ENCODE results near the gene RCN2.

The RCN2 gene

DNA sequence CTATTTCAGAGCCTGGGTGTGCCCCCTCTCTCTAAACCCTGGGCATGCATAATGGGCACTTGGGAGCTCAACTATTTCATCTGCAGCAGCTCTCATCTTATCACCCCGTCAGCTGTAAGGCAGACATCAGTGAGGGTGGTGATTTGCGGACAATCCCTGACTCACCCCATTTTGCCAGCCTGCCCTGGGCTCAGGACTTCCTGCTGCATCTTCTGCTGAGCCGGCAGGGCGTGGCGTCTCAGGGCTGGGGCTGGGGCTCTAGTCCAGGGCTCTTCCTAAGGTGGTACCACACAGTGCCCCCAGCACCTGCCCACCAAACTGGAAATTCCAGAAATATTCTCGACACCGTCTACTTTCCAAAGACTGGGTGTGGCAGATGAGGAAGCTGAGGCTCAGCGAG lies 62.5 kb downstream of the RCN2 start:
- DNase-seq (ENCODE audit: low read depth in 2 of 3, low spot score in 2 of 3): no peak

DNA sequence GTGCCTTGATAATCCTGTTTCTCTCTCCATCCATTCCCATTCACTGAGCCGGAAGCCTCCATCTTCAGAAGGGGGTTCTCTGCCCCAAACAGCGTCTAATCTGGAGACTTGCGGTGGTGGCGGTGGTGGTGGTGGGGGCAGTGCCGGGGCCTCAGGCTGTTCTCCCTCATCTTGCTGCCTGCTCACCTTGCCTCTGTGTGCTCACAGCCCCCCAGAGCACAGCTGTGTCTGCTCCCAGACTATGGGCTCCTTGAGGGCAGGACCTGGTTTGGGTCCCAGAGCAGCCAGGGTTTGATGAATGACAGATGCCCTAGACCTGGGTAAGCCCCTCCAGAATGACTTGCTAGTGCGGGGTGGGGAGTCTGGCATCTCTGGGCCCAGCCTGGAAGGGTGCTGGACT lies 62.9 kb downstream of the RCN2 start:
- DNase-seq (ENCODE audit: low read depth in 2 of 3, low spot score in 2 of 3): no peak

DNA sequence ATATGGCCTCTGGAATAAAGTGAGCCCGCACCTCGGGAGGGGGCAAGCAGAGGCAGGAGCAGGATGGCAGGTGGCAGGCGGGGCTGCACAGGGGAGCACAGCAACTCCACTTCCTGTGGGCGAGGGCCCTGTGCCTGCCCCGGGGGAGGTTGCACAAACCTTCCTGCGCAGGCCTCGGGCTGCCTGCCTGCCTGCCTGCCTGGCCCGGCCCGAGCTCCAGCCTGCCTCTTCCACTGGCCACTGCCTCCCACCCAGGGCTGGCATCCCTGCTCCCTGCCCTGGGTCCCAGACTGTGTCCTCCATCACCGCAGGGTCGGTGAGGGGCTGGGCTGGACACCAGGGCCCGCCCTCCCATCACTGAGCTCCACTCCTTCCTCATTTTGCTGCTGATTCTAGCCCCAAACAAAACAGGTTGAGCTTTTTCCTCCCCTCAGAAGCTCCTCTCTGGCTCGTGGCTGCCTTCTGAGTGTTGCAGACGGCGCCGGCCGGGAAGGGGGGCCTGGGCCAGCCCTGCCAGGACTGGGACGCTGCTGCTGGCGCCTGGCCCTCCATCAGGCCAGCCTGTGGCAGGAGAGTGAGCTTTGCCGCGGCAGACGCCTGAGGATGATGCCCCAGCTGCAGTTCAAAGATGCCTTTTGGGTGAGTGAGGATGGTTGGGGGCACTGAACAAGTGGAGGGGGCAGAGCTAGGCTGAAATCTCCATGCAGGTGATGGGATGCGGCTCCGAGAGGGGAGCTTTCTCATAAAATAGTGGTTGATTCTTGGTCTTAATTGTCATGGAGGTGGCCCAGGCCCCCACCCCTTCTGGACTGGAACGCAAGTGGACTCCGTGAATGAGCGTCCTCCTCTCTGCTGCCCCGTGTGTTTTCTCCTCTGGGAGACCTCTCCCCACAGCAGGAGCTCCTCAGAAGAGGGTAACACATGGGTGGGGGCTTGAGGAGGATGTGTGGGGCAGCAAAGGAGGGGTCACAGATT lies 63.7 kb downstream of the RCN2 start, which contains the start of gene PSTPIP1:
Gene PSTPIP1 (plus strand): TSS at position 156 of the 975 bp plus-strand sequence. CDS start 448 bp downstream, at position 604.
- no peak for DNase-seq (ENCODE audit: low read depth in 2 of 3, low spot score in 2 of 3)

DNA sequence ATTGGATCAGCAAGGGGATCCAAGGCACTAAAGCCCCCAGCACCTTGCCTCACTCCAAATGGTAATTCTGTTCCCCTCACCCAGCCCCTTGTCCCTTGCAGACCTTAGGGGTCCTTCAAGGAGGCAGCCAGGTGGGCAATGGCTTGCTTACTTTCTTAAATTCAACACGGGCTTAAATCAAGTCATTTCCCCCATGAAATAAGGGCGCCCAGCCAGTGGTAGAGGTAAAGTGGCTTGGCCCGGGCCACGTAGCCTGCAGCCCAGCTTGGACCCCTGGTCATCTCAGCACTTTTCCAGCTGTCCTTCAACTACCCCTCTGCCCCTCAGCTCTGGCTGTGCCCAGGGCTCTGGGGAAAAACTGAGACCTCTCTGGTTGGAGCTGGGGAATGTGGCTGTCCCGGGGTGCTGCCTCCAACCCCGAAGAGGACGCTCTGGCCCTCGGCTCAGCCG lies 64.6 kb downstream of the RCN2 start:
- no peak for DNase-seq (ENCODE audit: low read depth in 2 of 3, low spot score in 2 of 3)

DNA sequence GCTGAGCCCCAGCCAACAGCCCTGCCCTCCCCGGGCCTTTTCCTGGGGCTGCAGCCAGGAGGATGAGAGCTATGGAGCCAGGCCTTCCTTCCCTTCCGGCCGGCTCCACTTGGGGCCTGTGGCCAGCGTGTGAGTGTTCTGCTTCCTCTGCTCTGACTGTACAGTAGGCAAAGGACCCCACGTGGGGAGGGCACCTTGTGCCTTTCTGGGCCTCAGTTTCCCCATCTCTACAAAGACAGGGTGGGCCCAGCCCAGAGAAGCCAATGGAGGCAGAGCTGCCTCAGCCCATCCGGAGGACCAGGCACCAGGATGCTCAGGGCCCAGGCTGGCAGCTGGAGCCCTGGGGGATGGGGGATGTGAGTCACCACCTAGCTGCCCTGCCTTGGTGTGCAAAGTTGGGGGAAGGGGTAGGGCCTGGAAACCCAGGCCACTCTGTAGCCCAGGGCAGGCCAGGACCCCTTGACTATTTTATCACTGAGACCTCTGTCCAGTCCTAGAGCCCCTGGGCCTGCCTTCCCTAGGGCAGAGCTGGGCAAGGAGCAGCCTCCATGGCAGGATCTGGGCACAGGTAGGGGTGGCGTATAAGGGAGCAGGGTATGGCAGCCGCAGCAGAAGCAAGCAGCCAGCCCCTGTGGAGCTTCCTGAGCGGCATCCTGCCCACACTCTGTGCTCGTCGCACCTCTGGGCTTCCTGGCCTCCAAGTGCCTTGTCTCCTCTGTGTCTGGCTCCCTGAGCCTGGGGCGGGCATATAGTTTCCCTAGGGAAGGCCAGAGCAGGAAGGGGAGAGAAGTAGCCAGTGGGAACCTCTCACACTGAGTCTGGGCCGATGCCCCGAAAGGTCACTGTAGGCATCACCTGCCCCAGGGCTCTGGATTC lies 65.2 kb downstream of the RCN2 start:
- DNase-seq (ENCODE audit: low read depth in 2 of 3, low spot score in 2 of 3): no peak

DNA sequence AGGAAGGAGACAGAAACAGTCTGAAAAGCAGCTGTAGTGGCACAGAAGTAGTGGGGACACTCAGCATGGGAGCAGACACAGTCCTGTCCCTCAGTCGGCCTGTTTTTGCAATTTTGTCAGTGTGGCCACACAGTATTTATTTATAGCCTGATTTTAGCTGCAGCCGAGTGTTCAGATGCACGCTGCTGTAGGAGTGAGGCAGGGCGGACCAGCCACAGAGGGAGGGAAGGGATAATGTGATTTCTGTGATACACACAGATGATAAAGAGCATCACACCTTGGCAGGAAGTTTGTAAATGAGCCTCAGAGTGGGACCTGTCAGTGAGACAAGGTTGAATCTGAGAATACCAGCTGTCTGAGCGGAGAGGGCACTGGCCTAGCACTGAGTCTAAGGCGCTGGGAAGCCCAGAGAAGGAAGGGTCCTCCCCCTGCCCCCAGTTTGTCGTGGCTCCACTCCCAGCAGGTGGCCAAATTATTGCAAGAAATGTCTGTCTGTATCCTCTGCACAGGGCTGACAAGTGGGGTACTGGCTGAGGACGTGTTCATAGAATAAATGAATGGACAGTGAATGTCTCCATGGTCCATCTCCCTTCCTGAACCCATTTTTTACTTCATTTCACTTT lies 67.2 kb downstream of the RCN2 start:
- no peak for DNase-seq (ENCODE audit: low read depth in 2 of 3, low spot score in 2 of 3)

DNA sequence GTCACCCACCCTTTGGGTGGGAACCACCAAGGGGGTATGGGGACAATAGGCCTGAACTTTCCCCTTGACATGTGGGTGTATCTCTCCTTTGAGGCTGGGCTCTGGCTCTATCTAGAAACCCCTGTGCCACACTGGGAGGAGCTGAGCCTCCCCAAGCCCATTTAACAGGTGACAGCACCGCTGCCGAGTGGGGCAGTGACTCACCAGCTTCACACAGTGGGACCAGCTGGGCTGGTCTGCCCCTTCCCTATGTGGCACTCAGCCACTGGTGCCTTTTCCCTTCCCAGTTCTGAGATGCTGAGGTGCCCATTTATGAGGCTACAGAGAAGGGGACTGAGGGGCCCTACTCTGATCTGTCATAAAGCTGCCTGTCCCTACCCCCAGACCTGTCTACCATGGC lies 68.4 kb downstream of the RCN2 start:
- DNase-seq (ENCODE audit: low read depth in 2 of 3, low spot score in 2 of 3): no peak

DNA sequence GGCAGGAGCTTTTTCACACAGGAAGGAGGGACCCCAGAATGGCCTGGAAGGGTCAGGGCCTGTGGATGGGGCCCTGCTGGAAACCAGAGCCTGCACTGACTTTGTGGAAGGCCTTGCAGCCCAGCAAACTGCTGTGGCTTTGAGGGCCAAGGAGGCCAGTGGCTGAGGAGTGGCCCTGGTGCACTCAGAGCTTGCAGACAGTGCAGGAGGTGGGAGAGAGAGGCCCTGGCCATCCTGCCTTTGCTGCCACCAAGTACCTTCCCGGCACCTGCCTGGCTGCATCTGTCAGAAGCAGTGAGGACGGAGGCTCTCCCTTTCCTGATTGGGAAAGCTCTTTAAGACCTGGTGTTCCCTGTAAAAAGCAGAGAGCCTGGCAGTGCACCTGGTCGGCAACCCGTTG lies 69.8 kb downstream of the RCN2 start:
- no peak for DNase-seq (ENCODE audit: low read depth in 2 of 3, low spot score in 2 of 3)

DNA sequence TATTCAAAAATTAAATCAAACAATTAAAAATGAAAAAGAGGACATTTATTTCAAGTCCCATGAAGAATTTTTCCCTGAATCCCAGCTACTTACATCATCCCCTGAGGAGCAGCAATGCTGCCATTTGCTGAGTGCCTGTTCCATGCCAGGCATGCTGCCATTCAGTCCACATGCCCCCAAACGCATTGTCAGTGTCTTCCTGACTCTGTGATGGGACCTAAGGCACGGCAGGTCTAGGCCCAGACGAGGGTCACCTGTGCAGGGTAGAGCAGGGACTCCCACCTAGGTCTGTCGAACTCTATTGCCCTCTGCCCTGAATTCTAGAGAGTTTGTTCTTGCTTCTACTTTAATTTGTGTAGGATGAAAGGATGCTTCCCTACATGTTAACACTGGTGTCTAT lies 70.4 kb downstream of the RCN2 start:
- DNase-seq (ENCODE audit: low read depth in 2 of 3, low spot score in 2 of 3): no peak

DNA sequence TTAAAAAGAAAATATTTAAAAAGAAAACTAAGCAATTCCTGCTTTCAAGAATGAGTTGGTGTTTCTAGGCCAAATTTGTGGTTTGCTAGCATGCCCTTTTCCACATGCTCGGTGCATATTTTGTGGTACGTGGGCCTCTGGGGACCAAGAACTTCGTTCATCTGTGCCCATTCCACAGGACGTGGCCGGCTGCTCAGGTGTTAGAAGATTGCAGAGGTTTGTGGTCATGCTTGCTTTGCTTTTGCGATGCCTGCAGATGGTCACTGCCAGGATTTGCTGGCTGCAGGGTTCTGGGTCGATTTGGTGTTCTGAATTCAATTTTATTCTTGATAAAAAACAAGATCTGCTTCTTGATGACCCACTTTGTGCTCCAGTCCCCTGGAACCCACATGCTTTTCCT lies 70.9 kb downstream of the RCN2 start:
- DNase-seq (ENCODE audit: low read depth in 2 of 3, low spot score in 2 of 3): no peak

DNA sequence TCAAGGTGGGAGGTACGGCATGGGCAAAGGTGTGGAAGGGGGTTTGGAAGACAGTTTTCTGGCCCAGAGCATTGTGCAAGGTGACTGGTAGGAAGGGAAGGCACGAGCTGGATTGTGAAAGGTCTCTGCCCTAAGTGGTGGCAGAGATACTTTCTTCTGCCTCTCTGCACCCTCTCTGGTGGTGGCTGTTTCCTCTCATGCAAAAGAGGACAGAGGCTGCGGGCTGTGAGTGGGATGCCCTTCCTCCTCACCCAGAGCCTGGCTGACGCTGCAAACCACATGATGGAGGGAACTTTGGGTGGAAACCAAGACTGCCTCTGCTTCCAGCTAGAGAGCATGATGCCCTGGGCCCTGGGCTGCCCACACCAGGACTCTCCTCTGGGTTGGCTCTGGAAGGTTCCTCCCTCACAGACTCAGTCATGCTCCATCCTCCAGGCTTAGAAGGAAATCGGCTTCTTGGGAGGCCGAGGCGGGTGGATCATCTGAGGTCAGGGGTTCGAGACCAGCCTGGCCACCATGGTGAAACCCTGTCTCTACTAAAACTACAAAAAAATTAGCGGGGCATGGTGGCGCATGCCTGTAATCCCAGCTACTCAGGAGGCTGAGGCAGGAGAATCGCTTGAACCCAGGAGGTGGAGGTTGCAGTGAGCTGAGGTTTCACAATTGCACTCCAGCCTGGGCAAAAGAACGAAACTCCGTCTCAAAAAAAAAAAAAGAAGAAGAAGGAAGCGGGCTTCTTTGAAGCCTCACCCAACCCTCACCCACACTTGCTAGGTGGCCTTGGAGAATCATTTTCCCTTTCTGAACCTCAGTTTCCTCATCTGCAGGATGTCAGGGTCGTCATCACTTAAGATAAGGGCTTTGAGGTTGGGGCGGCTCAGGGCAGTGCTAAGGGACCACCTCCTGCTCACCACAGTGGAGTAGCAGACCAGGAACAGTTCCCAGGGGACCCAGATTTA lies 71.7 kb downstream of the RCN2 start:
- DNase-seq (ENCODE audit: low read depth in 2 of 3, low spot score in 2 of 3): no peak
